ENCODE results near the gene NT5DC4.

The NT5DC4 gene

GRCh38 chr2:112725545-112726457 lies 5.0 kb downstream of the NT5DC4 start:
- WGBS: 89% methylated on average over 14 of the region's 15 CpGs
- no peak for DNase-seq
- H3K4me2 ChIP-seq (ENCODE audit: low read length, poor library complexity, severe bottlenecking): no peak overlapping the region

DNA sequence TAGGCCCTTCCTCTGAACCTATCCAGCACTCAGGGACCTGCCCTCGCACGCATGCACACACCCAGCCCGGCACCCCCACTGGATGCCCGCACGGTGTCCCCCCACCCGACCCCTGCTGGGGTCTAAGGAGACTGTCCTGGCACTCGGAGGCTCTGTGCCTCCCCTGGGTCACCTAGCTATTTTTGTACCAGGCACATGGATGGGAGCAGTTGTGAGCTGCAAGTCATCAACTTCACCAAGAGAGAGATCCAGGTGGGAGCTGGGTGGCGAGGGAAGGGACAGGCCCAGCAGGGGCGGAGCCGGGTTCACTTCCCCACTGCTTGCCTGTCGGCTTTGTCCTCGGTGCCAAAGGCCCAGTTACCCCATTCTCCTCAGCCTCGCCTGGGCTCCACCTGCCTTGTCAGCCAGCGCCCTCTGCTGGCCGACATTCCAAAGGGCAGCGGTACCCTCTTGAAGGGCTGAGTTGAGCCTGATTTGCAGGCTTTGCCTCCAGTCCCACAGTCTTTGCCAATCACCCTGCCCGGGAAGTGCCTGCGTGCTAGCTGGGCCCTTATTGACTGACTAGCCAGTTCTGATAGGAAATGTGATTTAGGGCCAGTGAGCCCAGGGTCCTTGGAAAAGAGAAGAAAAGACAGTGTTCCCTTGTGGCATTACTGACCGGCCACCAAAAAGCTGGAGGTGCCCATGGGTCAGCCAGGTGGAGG lies 5.8 kb downstream of the NT5DC4 start:
- WGBS: 35% methylated on average over 19 of the region's 19 CpGs
- Histone ChIP-seq H3K27me3 (ENCODE audit: control insufficient read depth in 1 of 2, insufficient read depth in 1 of 2, low read length in 2 of 2) (peaks cover 0 to 15% of the 10 kb centered on the region in 2 experiments), H3K4me2 (ENCODE audit: low read length, poor library complexity, severe bottlenecking) (no peak overlapping the region), H3K4ac (ENCODE audit: low read depth in 1 of 2, low read length in 2 of 2) (peak overlapping the region; percentile 25 to 65), H3K4me3 (ENCODE audit: insufficient read depth in 1 of 2, low read depth in 1 of 2, low read length in 2 of 2) (no peak overlapping the region), H2AK5ac (ENCODE audit: low read length, severe bottlenecking) (no peak overlapping the region), H2BK15ac (ENCODE audit: low read depth, poor library complexity, severe bottlenecking) (no peak overlapping the region), H3K18ac (ENCODE audit: low read depth in 1 of 2, low read length in 2 of 2) (peak overlapping the region in 1 of 2 experiments; percentile 81), H2BK120ac (ENCODE audit: low read depth, low read length) (peak overlapping the region; percentile 8), H3K9ac (ENCODE audit: low read length) (peak overlapping the region; percentile 72), H4K91ac (ENCODE audit: low read length) (peak overlapping the region; percentile 10), H4K8ac (ENCODE audit: low read length) (peak overlapping the region; percentile 62), H2AFZ (ENCODE audit: low read depth, low read length) (peak overlapping the region; percentile 60), H3K79me1 (replicated peaks; ENCODE audit: low read length, poor library complexity, severe bottlenecking) (no peaks in the 10 kb centered on the region), H3K36me3 (ENCODE audit: control insufficient read depth in 1 of 2, insufficient read depth in 2 of 2, low read depth in 1 of 2, low read length in 2 of 2) (no peaks in the 10 kb centered on the region), H3K4me1 (ENCODE audit: control insufficient read depth, insufficient read depth, low read depth, low read length) (peaks cover 5% of the 10 kb centered on the region), H2BK12ac (ENCODE audit: low read length in 2 of 2) (peak overlapping the region in 1 of 2 experiments; percentile 92), H3K9me3 (ENCODE audit: control insufficient read depth, low read length) (no peaks in the 10 kb centered on the region), H3K27ac (ENCODE audit: low read length, poor library complexity, severe bottlenecking) (no peak overlapping the region), H2BK5ac (ENCODE audit: low read depth, low read length, poor library complexity, severe bottlenecking) (no peak overlapping the region), H3K14ac (ENCODE audit: low read length in 2 of 2) (no peak overlapping the region), H3K23ac (ENCODE audit: low read length in 2 of 2) (no peak overlapping the region)
- DNase-seq: peak; percentile 87

More at GRCh38 chr2:112725545-112726457, 5.0 kb downstream of the NT5DC4 start:
- Histone ChIP-seq H3K79me1 (replicated peaks; ENCODE audit: low read length, poor library complexity, severe bottlenecking) (no peaks in the 10 kb centered on the region), H3K4me1 (ENCODE audit: control insufficient read depth, insufficient read depth, low read depth, low read length) (peaks cover 5% of the 10 kb centered on the region), H3K36me3 (ENCODE audit: control insufficient read depth in 1 of 2, insufficient read depth in 2 of 2, low read depth in 1 of 2, low read length in 2 of 2) (no peaks in the 10 kb centered on the region), H3K4me3 (ENCODE audit: insufficient read depth in 1 of 2, low read depth in 1 of 2, low read length in 2 of 2) (no peak overlapping the region), H3K18ac (ENCODE audit: low read depth in 1 of 2, low read length in 2 of 2) (peak overlapping the region in 1 of 2 experiments; percentile 81), H3K14ac (ENCODE audit: low read length in 2 of 2) (peak overlapping the region in 1 of 2 experiments; percentile 85), H2AFZ (ENCODE audit: low read depth, low read length) (no peak overlapping the region), H2BK15ac (ENCODE audit: low read depth, poor library complexity, severe bottlenecking) (peak overlapping the region; percentile 7), H3K9ac (ENCODE audit: low read length) (peak overlapping the region; percentile 72), H2BK5ac (ENCODE audit: low read depth, low read length, poor library complexity, severe bottlenecking) (no peak overlapping the region), H3K4ac (ENCODE audit: low read depth in 1 of 2, low read length in 2 of 2) (peak overlapping the region; percentile 25 to 65), H3K27me3 (ENCODE audit: control insufficient read depth in 1 of 2, insufficient read depth in 1 of 2, low read length in 2 of 2) (peaks cover 0 to 15% of the 10 kb centered on the region in 2 experiments), H2BK120ac (ENCODE audit: low read depth, low read length) (peak overlapping the region; percentile 8), H2BK12ac (ENCODE audit: low read length in 2 of 2) (peak overlapping the region; percentile 44 to 92), H3K23ac (ENCODE audit: low read length in 2 of 2) (no peak overlapping the region), H4K91ac (ENCODE audit: low read length) (peak overlapping the region; percentile 77), H2AK5ac (ENCODE audit: low read length, severe bottlenecking) (no peak overlapping the region), H3K27ac (ENCODE audit: low read length, poor library complexity, severe bottlenecking) (no peak overlapping the region), H3K9me3 (ENCODE audit: control insufficient read depth, low read length) (no peaks in the 10 kb centered on the region), H4K8ac (ENCODE audit: low read length) (peak overlapping the region; percentile 62)

- Histone ChIP-seq H4K91ac (ENCODE audit: low read length) (no peak overlapping the region), H3K14ac (ENCODE audit: low read length in 2 of 2) (no peak overlapping the region), H3K9ac (ENCODE audit: low read length) (no peak overlapping the region), H2AFZ (ENCODE audit: low read depth, low read length) (no peak overlapping the region), H3K4ac (ENCODE audit: low read depth in 1 of 2, low read length in 2 of 2) (no peak overlapping the region), H3K4me3 (ENCODE audit: insufficient read depth in 1 of 2, low read depth in 1 of 2, low read length in 2 of 2) (no peak overlapping the region), H3K4me2 (ENCODE audit: low read length, poor library complexity, severe bottlenecking) (no peak overlapping the region), H3K4me1 (ENCODE audit: control insufficient read depth, insufficient read depth, low read depth, low read length) (peaks cover 5% of the 10 kb centered on the region), H2BK120ac (ENCODE audit: low read depth, low read length) (no peak overlapping the region), H2AK5ac (ENCODE audit: low read length, severe bottlenecking) (no peak overlapping the region), H2BK12ac (ENCODE audit: low read length in 2 of 2) (peak overlapping the region in 1 of 2 experiments; percentile 52), H2BK5ac (ENCODE audit: low read depth, low read length, poor library complexity, severe bottlenecking) (no peak overlapping the region), H3K18ac (ENCODE audit: low read depth in 1 of 2, low read length in 2 of 2) (no peak overlapping the region), H2BK15ac (ENCODE audit: low read depth, poor library complexity, severe bottlenecking) (no peak overlapping the region), H3K9me3 (ENCODE audit: control insufficient read depth, low read length) (no peaks in the 10 kb centered on the region), H3K79me1 (replicated peaks; ENCODE audit: low read length, poor library complexity, severe bottlenecking) (no peaks in the 10 kb centered on the region), H3K27me3 (ENCODE audit: control insufficient read depth in 1 of 2, insufficient read depth in 1 of 2, low read length in 2 of 2) (peaks cover 0 to 15% of the 10 kb centered on the region in 2 experiments), H3K23ac (ENCODE audit: low read length in 2 of 2) (no peak overlapping the region), H3K27ac (ENCODE audit: low read length, poor library complexity, severe bottlenecking) (no peak overlapping the region), H3K36me3 (ENCODE audit: control insufficient read depth in 1 of 2, insufficient read depth in 2 of 2, low read depth in 1 of 2, low read length in 2 of 2) (no peaks in the 10 kb centered on the region), H4K8ac (ENCODE audit: low read length) (no peak overlapping the region)
- DNase-seq: no peak
- 87% methylated on average over 19 of the region's 19 CpGs for WGBS
Measured at GRCh38 chr2:112727276-112728028, 6.6 kb downstream of the NT5DC4 start.

Data from mesenchymal stem cell (in vitro differentiated cells and primary cell).